GM18951 (cell line): Measurements from ENCODE around the gene RAD51B.
A peak's percentile ranks its signal among the peaks of the same experiment; 100 is the strongest.

Source experiments
- POLR2A ChIP-seq: IDR thresholded peaks from 4 replicates; pipeline ENCODE4 v1.6.1; 2011; ENCODE audit warnings: mild to moderate bottlenecking; ENCODE audit not compliant: insufficient read length, insufficient read depth; ENCODE audit errors: extremely low read depth
- in situ Hi-C: fragments of 300-500 bp; cut with MboI; formaldehyde crosslinking; loops from one replicate; pipeline ENCODE4 v1.12.0; 2022; ENCODE audit warnings: low sequenced_read_pairs, mixed read lengths, inconsistent platforms; ENCODE audit not compliant: unreplicated experiment

RAD51B gene

DNA sequence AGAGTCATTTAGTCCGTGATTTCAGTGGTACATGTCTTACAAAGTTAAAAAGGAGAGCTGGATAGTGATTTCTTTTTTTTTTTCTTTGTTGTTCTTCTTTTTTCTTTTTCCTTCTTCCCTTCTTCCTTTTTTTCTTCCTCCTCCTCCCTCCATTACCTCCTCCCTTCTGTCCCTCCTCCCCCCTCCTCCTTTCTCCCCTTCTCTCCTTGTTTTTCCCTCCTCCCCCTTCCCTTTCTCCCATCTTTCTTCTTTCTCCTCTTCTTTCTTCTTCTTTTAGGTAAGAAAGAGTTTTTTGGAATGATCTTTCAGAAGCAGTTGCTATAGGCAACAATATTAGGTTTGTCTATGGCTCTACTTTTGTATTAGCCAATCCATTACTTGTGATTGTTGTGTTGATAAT is 368.6 kb downstream of the RAD51B start:
- no peak for TF ChIP-seq POLR2A
- in situ Hi-C loops, result no loop called here

GRCh38 chr14:68190032-68190431 is 370.5 kb downstream of the RAD51B start:
- TF ChIP-seq POLR2A, result no peak
- in situ Hi-C loops, result no loop called here

- no peak for TF ChIP-seq POLR2A
- in situ Hi-C loops, result no loop called here
These were observed 372.2 kb downstream of the RAD51B start for GRCh38 chr14:68191567-68192321.

GRCh38 chr14:68192935-68193334 is 373.4 kb downstream of the RAD51B start:
- TF ChIP-seq POLR2A, result no peak
- in situ Hi-C loops, result no loop called here

- in situ Hi-C loops, result no loop called here
- no peak for TF ChIP-seq POLR2A
These were observed 374.5 kb downstream of the RAD51B start for GRCh38 chr14:68193970-68194681.

GRCh38 chr14:68195126-68195525 is 375.5 kb downstream of the RAD51B start:
- in situ Hi-C loops, result no loop called here
- TF ChIP-seq POLR2A, result no peak

GRCh38 chr14:68198713-68199495 is 379.3 kb downstream of the RAD51B start:
- TF ChIP-seq POLR2A, result no peak
- in situ Hi-C loops, result no loop called here

DNA sequence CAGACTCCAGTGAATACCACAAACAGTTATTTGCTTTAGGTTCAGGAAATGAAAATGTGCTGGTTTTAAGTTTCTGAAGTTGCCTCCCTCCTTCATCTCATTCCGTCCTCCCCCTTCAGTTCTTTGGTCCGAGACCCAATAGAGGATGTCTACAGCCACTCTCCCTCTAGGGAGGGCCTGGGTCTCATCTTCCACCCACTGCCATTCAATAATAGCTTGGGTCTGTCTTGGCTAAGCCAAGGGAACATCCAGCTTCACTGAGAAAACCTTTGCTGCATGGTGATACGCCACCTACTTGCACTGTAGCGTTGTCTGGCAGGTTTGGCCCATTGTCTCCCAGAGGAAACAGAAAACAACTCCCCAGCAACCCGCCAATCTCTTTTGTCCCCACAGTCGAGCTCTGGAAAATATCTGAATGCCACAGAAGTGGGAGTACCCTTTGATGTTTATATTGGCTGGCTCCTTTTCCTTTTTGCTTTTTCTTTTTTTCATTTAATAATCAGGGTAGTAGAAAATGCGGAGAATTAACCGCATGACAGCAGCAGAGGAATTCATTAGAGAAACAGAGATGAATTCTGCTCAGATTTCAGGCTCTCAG is 380.1 kb downstream of the RAD51B start:
- in situ Hi-C loops, result no loop called here
- no peak for TF ChIP-seq POLR2A

DNA sequence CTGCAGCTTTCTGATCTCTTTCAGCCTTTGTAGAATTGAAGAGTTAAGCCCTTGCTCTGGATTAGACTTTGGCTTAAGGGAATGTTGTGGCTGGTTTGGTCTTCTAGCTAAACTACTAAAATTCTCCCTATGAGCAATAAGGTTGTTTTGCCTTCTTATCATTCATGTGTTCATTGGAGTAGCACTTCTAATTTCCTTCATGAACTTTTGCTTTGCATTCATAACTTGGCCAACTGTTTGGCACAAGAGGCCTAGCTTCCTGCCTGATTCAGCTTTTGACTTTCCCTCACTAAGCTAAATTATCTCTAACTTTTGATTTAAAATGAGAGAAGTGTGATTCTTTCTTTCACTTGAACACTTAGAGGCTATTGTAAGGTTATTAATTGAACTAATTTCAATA is 384.3 kb downstream of the RAD51B start:
- TF ChIP-seq POLR2A, result no peak
- in situ Hi-C loops, result no loop called here

- in situ Hi-C loops, result no loop called here
- TF ChIP-seq POLR2A, result no peak
These were observed 388.6 kb downstream of the RAD51B start for GRCh38 chr14:68208218-68208617.

- TF ChIP-seq POLR2A, result no peak
These were observed 389.2 kb downstream of the RAD51B start for GRCh38 chr14:68208626-68209317.

DNA sequence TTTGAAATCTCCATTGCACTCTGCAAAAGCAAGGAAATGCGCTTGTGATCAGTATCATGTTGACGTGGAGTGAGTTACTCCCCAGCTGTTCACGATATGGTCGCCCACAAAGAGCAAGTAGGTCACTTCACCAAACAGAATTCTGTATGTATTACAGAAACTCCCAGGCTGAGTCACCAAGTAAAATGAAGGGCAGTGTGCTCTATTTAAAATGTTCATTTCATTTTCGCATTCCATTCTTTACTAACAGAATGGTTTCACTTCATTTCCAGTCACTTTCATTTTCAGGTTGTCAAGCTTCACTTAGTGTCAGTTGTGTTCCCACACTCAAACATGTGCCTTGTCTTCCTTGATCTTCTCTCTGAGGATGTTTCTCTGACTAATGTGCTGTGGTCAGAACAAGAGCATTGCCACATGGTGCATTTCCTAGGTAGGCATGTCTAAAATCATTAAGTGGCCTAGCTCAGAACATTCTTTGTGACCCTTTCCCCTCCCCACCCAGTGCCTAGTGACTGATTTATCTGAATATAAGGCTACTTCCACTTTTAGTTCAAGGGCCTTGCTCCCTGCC is 391.2 kb downstream of the RAD51B start:
- peak; percentile 21 for TF ChIP-seq POLR2A
- in situ Hi-C loops, result no loop called here

More at GRCh38 chr14:68208626-68209317, 389.2 kb downstream of the RAD51B start:
- in situ Hi-C loops, result no loop called here
